SK-N-SH treated with all-trans-retinoic acid at 6 μM for 48 hours (cell line): ENCODE data around the gene TMEM151B.

Experiments used
- ARNTL ChIP-seq: fragments of 450-650 bp; formaldehyde crosslinking; IDR thresholded peaks from 2 replicates; pipeline ENCODE4 v1.5.0; 2020; ENCODE audit warnings: low read depth, mild to moderate bottlenecking, moderate library complexity, borderline replicate concordance
- PPARA ChIP-seq: fragments of 250-450 bp; sonication (Bioruptor Pico); IDR thresholded peaks from 2 replicates; pipeline ENCODE4 v1.5.0; 2020; ENCODE audit warnings: mild to moderate bottlenecking, borderline replicate concordance
- RARB ChIP-seq: fragments of 250-450 bp; sonication (Bioruptor Pico); IDR thresholded peaks from 2 replicates; pipeline ENCODE4 v1.8.0; 2021; ENCODE audit warnings: mild to moderate bottlenecking, moderate library complexity
- TCF4 ChIP-seq: fragments of 250-450 bp; sonication (Bioruptor Pico); IDR thresholded peaks from 2 replicates; pipeline ENCODE4 v1.8.0; 2021; ENCODE audit warnings: mild to moderate bottlenecking, moderate library complexity, borderline replicate concordance
- TOX ChIP-seq: fragments of 250-450 bp; sonication (Bioruptor Pico); IDR thresholded peaks from 2 replicates; pipeline ENCODE4 v1.8.0; 2021; ENCODE audit warnings: mild to moderate bottlenecking, moderate library complexity, borderline replicate concordance
- ZFP3 ChIP-seq: fragments of 250-450 bp; sonication (Bioruptor Pico); IDR thresholded peaks from 2 replicates; pipeline ENCODE4 v1.5.0; 2020; ENCODE audit warnings: mild to moderate bottlenecking, moderate library complexity
- ZFP30 ChIP-seq: fragments of 450-650 bp; formaldehyde crosslinking; IDR thresholded peaks from 2 replicates; pipeline ENCODE4 v1.5.0; 2022; ENCODE audit warnings: mild to moderate bottlenecking, moderate library complexity
- ZNF565 ChIP-seq: fragments of 450-650 bp; formaldehyde crosslinking; conservative IDR thresholded peaks from 2 replicates; pipeline ENCODE4 v1.5.0; 2020; ENCODE audit warnings: low read depth, mild to moderate bottlenecking, moderate library complexity
- ZNF8 ChIP-seq: fragments of 450-650 bp; formaldehyde crosslinking; IDR thresholded peaks from 2 replicates; pipeline ENCODE4 v1.5.0; 2020; ENCODE audit warnings: mild to moderate bottlenecking, moderate library complexity
- TF ChIP-seq, protein P1 (sequence below): fragments of 250-450 bp; sonication (Bioruptor Pico); IDR thresholded peaks from 2 replicates; pipeline ENCODE4 v1.8.0; 2020; ENCODE audit warnings: mild to moderate bottlenecking, moderate library complexity, borderline replicate concordance
- TF ChIP-seq, protein P2 (sequence below): fragments of 250-450 bp; sonication (Bioruptor Pico); IDR thresholded peaks from 2 replicates; pipeline ENCODE4 v1.5.1; 2020; ENCODE audit warnings: low read depth, mild to moderate bottlenecking, moderate library complexity

GRCh38 chr6:44232676-44233566 lies 37.3 kb upstream of the TMEM151B start:
- TF ChIP-seq, protein P1, sequence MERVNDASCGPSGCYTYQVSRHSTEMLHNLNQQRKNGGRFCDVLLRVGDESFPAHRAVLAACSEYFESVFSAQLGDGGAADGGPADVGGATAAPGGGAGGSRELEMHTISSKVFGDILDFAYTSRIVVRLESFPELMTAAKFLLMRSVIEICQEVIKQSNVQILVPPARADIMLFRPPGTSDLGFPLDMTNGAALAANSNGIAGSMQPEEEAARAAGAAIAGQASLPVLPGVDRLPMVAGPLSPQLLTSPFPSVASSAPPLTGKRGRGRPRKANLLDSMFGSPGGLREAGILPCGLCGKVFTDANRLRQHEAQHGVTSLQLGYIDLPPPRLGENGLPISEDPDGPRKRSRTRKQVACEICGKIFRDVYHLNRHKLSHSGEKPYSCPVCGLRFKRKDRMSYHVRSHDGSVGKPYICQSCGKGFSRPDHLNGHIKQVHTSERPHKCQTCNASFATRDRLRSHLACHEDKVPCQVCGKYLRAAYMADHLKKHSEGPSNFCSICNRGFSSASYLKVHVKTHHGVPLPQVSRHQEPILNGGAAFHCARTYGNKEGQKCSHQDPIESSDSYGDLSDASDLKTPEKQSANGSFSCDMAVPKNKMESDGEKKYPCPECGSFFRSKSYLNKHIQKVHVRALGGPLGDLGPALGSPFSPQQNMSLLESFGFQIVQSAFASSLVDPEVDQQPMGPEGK (CRISPR knock-in tag) = no peak
- no peak for TF ChIP-seq ZFP3 (CRISPR knock-in tag)
- TF ChIP-seq ARNTL (CRISPR knock-in tag) = no peak
- no peak for TF ChIP-seq ZFP30 (CRISPR knock-in tag)
- TF ChIP-seq ZNF565 (CRISPR knock-in tag) = no peak
- TF ChIP-seq ZNF8 (CRISPR knock-in tag) = no peak
- TF ChIP-seq, protein P2, sequence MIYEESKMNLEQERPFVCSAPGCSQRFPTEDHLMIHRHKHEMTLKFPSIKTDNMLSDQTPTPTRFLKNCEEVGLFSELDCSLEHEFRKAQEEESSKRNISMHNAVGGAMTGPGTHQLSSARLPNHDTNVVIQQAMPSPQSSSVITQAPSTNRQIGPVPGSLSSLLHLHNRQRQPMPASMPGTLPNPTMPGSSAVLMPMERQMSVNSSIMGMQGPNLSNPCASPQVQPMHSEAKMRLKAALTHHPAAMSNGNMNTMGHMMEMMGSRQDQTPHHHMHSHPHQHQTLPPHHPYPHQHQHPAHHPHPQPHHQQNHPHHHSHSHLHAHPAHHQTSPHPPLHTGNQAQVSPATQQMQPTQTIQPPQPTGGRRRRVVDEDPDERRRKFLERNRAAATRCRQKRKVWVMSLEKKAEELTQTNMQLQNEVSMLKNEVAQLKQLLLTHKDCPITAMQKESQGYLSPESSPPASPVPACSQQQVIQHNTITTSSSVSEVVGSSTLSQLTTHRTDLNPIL (CRISPR knock-in tag) = no peak
- no peak for TF ChIP-seq RARB (CRISPR knock-in tag)
- no peak for TF ChIP-seq TCF4 (CRISPR knock-in tag)
- no peak for TF ChIP-seq PPARA
- no peak for TF ChIP-seq TOX
